GM19455 (cell line): Measurements from ENCODE around the gene HHIPL1.

Experiments used
- ATAC-seq: cut with Tn5 transposase; IDR thresholded peaks from one replicate; pipeline ENCODE4 v1.9.1; 2021; ENCODE audit not compliant: unreplicated experiment

HHIPL1 gene

DNA sequence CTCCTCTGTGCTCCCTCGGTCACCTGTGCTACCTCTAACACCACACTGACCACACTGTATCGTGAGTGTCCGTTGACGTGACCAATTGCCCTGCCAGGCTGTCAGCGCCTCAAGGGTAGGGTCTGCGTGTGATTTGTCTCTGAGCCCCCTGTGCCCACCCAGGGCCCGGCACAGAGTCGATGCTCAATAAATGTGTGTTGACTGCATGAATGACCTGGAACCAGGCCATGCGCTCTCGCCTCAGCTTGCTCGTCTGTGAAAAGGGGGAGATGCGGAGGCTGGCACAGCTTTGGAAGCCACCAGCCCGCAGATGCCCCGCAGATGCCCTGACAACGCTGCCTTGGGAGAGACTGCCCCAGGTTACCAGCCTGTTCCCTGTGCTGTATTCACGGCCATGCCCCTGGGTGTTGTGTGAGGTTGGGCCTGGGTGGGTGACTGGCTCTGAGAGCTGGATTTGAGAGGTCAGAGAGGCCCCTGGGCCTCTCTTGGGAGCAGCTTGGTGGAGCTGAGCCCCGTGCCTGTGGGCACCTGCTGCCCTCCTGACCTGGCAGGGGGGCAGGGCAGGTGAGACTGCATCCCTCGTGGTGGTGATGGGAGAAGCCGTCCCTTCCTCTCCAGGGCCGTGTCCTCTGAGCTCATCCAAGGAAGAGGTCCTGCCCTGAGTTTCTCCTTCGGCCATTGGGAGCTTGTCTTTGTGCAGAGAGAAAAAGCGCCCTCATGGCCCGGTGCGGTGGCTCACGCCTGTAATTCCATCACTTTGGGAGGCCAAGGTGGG is 82.4 kb downstream of the HHIPL1 start:
- ATAC-seq = no peak

DNA sequence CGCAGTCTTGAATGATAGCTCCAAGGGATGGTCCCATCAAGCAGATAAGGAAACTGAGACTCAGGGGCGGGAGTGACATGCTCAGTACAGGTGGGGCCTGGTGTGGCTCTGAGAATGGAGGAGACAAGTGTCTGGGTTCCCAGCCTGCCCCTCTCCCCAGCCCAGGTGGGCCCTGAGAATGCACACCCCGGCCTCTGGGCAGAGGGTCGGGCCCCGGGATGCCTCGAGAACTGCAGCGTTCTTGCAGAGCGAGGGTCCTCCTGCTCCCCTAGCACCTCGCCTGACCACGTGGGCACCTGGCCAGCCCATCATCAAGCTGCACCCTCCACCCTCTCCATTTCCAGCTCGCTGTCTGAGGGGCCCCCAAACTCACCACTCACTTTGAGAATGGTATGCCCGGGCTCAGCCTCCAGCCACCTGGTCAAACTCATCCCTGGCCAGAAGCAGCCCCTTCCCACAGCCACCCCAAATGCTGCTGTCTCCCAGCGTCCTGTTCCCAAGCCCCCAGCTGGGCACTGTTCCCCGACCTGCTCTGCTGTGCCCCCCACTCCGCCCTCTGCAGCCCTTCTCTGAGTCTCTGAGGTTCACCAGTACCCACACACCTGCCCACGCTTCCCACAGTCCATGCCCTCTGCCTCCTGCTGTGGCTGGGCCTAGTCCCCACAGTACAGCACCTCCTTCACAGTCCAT is 83.4 kb downstream of the HHIPL1 start:
- ATAC-seq = no peak

DNA sequence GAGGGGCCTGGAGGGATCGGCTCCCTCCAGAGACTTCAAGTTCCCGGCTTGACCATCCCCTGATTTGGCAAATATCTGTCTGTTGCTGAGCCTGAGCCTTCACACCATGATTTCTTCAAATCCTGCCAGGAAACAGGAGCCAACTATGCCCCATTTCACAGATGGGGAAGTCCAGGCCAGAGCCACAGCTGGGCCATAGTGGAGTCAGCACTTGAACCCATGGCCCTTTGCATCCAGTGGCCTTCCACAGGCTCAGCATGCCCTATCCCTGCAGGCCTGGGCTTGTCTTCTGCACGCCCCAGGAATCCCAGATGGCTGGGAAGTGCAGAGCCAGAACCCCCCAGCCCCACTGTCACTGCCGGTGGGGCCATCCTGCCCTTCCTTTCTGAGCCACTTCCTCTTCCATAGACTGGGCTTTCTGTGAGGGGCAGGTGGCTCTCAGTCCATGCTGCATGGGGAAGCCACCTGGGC is 84.1 kb downstream of the HHIPL1 start:
- ATAC-seq = no peak
